CD4-positive, alpha-beta T cell treated with Interleukin-4 for 4 hours (primary cell): Measurements from ENCODE around the gene CDKN2B-AS1.
A peak's percentile ranks its signal among the peaks of the same experiment; 100 is the strongest.

Experiments used
- DNase-seq: peaks from one replicate; pipeline ENCODE4 v3.0.0-alpha.2; 2020

The CDKN2B-AS1 gene

GRCh38 chr9:22129133-22129532 lies 134.5 kb downstream of the CDKN2B-AS1 start:
- no peak for DNase-seq

GRCh38 chr9:22129633-22130032 lies 135.0 kb downstream of the CDKN2B-AS1 start:
- no peak for DNase-seq

- no peak for DNase-seq
Measured at GRCh38 chr9:22131817-22132216, 137.2 kb downstream of the CDKN2B-AS1 start.

GRCh38 chr9:22134390-22134789 lies 139.8 kb downstream of the CDKN2B-AS1 start:
- no peak for DNase-seq

GRCh38 chr9:22136461-22137096 lies 142.0 kb downstream of the CDKN2B-AS1 start:
- no peak for DNase-seq

GRCh38 chr9:22138956-22139660 lies 144.5 kb downstream of the CDKN2B-AS1 start:
- DNase-seq, result no peak

GRCh38 chr9:22141908-22142307 lies 147.3 kb downstream of the CDKN2B-AS1 start:
- no peak for DNase-seq

GRCh38 chr9:22142671-22143070 lies 148.1 kb downstream of the CDKN2B-AS1 start:
- no peak for DNase-seq

GRCh38 chr9:22143799-22144625 lies 149.4 kb downstream of the CDKN2B-AS1 start:
- DNase-seq, result no peak

GRCh38 chr9:22146604-22147003 lies 152.0 kb downstream of the CDKN2B-AS1 start:
- DNase-seq, result no peak

- peak; percentile 37 for DNase-seq
Measured at GRCh38 chr9:22147813-22148527, 153.4 kb downstream of the CDKN2B-AS1 start.

- DNase-seq, result no peak
Measured at GRCh38 chr9:22148528-22148875, 153.9 kb downstream of the CDKN2B-AS1 start.

- DNase-seq, result no peak
Measured at GRCh38 chr9:22148876-22149637, 154.5 kb downstream of the CDKN2B-AS1 start.

GRCh38 chr9:22154064-22154463 lies 159.5 kb downstream of the CDKN2B-AS1 start:
- no peak for DNase-seq

- no peak for DNase-seq
Measured at GRCh38 chr9:22156586-22156985, 162.0 kb downstream of the CDKN2B-AS1 start.

GRCh38 chr9:22157276-22157675 lies 162.7 kb downstream of the CDKN2B-AS1 start:
- no peak for DNase-seq

GRCh38 chr9:22157828-22158227 lies 163.2 kb downstream of the CDKN2B-AS1 start:
- DNase-seq, result no peak

GRCh38 chr9:22158271-22158670 lies 163.7 kb downstream of the CDKN2B-AS1 start:
- no peak for DNase-seq

- no peak for DNase-seq
Measured at GRCh38 chr9:22158927-22159346, 164.3 kb downstream of the CDKN2B-AS1 start.

GRCh38 chr9:22159586-22159985 lies 165.0 kb downstream of the CDKN2B-AS1 start:
- DNase-seq, result no peak

- DNase-seq, result no peak
Measured at GRCh38 chr9:22160221-22160620, 165.6 kb downstream of the CDKN2B-AS1 start.

- DNase-seq, result no peak
Measured at GRCh38 chr9:22165144-22165543, 170.6 kb downstream of the CDKN2B-AS1 start.
